Measurements from ENCODE around the gene PTPN3.

Gene PTPN3

DNA sequence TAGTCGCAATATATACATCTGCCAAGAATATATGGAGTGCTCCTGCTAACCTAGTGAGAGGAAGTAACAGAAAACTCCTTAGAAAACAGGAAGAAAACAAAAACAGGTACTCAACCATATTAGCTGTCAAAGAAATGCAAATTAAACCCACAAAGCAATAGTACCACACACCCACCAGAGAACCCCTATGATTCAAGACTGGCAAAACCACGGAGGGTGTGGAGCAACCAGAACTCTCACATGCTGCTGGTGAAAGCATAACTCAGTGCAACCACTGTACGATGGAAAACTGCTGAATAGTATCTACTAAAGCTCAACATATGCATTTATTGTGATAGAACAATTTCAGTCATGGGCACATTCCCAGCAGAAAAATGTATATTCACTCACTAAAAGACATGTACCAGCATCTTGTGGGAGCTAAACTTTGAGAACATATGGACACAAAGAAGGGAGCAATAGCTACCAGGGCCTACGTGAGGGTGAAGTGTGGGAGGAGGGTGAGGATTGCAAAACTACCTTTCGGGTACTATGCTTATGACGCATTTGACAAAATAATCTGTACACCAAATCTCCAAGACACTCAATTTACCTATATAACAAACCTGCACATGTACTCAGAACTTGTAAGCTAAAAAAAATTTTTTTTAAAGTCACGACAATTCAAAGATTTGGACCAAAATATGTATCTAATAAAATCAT lies 34.0 kb downstream of the PTPN3 start:
- WGBS, 2 experiments (ENCODE audit: insufficient coverage in 2 of 2), result 67 to 93% methylated on average over 1 to 4 of the region's 7 CpGs
- no peaks in the 10 kb centered on the region for H3K36me3 ChIP-seq (ENCODE audit: control insufficient read depth, insufficient read depth, low read length)

GRCh38 chr9:109460576-109460975 lies 37.5 kb downstream of the PTPN3 start:
- Histone ChIP-seq H3K4me1 (ENCODE audit: control insufficient read depth, insufficient read depth, low read length, poor library complexity, severe bottlenecking) (peaks cover 19% of the 10 kb centered on the region), H3K4me3 (ENCODE audit: extremely low read depth, insufficient read depth, low read length, poor library complexity, severe bottlenecking) (no peak overlapping the region), H3K9me3 (ENCODE audit: control insufficient read depth, low read length) (no peaks in the 10 kb centered on the region), H3K36me3 (ENCODE audit: control insufficient read depth, insufficient read depth, low read length) (no peaks in the 10 kb centered on the region), H3K27ac (ENCODE audit: low read depth, low read length, severe bottlenecking) (no peak overlapping the region)
- 92% methylated on average over 5 of the region's 6 CpGs for WGBS, 2 experiments (ENCODE audit: insufficient coverage in 2 of 2)

More for the DNA sequence above, 34.0 kb downstream of the PTPN3 start:
- H3K4me1 ChIP-seq (ENCODE audit: control insufficient read depth, insufficient read depth, low read length, poor library complexity, severe bottlenecking), result peaks cover 6% of the 10 kb centered on the region
- H3K27ac ChIP-seq (ENCODE audit: low read depth, low read length, severe bottlenecking), result no peak overlapping the region
- H3K9me3 ChIP-seq (ENCODE audit: control insufficient read depth, low read length), result no peaks in the 10 kb centered on the region
- H3K4me3 ChIP-seq (ENCODE audit: extremely low read depth, insufficient read depth, low read length, poor library complexity, severe bottlenecking), result no peak overlapping the region

DNA sequence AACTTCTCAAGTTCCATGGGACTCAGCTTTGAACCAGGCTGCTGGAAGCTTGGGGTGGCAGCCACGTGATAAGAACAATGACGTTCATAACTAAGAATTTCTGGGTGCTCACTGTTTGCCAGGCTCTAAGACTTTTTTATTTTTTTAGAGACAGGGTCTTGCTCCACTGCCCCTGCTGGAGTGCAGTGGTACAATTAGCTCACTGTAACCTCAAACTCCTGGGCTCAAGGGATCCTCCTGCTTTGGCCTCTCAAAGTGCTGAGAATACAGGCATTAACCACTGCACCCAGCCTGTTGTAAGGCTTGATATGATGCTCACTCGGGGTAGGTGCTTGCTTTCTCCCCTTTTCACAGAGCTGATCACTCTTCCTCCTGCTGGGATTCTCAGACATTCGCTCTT lies 38.7 kb downstream of the PTPN3 start:
- WGBS, 2 experiments (ENCODE audit: insufficient coverage in 2 of 2), result 91 to 95% methylated on average over 4 of the region's 4 CpGs
- Histone ChIP-seq H3K9me3 (ENCODE audit: control insufficient read depth, low read length) (no peaks in the 10 kb centered on the region), H3K4me1 (ENCODE audit: control insufficient read depth, insufficient read depth, low read length, poor library complexity, severe bottlenecking) (peaks cover 19% of the 10 kb centered on the region), H3K36me3 (ENCODE audit: control insufficient read depth, insufficient read depth, low read length) (no peaks in the 10 kb centered on the region), H3K4me3 (ENCODE audit: extremely low read depth, insufficient read depth, low read length, poor library complexity, severe bottlenecking) (no peak overlapping the region), H3K27ac (ENCODE audit: low read depth, low read length, severe bottlenecking) (no peak overlapping the region)

- Histone ChIP-seq H3K36me3 (ENCODE audit: control insufficient read depth, insufficient read depth, low read length) (no peaks in the 10 kb centered on the region), H3K4me3 (ENCODE audit: extremely low read depth, insufficient read depth, low read length, poor library complexity, severe bottlenecking) (no peak overlapping the region), H3K27ac (ENCODE audit: low read depth, low read length, severe bottlenecking) (no peak overlapping the region), H3K4me1 (ENCODE audit: control insufficient read depth, insufficient read depth, low read length, poor library complexity, severe bottlenecking) (peaks cover 19% of the 10 kb centered on the region), H3K9me3 (ENCODE audit: control insufficient read depth, low read length) (no peaks in the 10 kb centered on the region)
- 88 to 95% methylated on average over 6 to 7 of the region's 8 CpGs for WGBS, 2 experiments (ENCODE audit: insufficient coverage in 2 of 2)
Measured at GRCh38 chr9:109458453-109459211, 39.5 kb downstream of the PTPN3 start.

DNA sequence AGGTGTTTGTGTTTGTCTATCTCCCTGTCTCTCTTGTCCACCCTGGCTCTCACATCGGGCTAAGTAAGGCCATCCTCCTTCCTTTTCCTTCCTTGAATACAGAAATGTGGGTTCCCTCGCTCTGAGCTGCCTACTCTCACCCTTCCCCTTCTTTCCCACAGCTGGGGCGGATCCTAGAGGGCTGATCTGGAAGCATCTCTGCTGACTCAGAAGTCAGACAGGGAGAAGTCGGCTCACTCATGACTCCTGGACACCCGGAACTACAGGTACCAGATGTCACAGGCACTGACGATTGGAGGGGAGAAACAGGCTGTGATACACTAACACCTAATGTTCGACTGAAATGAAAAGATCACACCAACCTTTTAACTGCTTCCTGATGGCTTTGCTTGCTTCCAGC lies 41.3 kb downstream of the PTPN3 start:
- Histone ChIP-seq H3K4me1 (ENCODE audit: control insufficient read depth, insufficient read depth, low read length, poor library complexity, severe bottlenecking) (peaks cover 27% of the 10 kb centered on the region), H3K9me3 (ENCODE audit: control insufficient read depth, low read length) (no peaks in the 10 kb centered on the region), H3K27ac (ENCODE audit: low read depth, low read length, severe bottlenecking) (no peak overlapping the region), H3K4me3 (ENCODE audit: extremely low read depth, insufficient read depth, low read length, poor library complexity, severe bottlenecking) (no peak overlapping the region), H3K36me3 (ENCODE audit: control insufficient read depth, insufficient read depth, low read length) (no peaks in the 10 kb centered on the region)
- 88 to 93% methylated on average over 5 to 6 of the region's 7 CpGs for WGBS, 2 experiments (ENCODE audit: insufficient coverage in 2 of 2)

- Histone ChIP-seq H3K4me3 (ENCODE audit: extremely low read depth, insufficient read depth, low read length, poor library complexity, severe bottlenecking) (no peak overlapping the region), H3K4me1 (ENCODE audit: control insufficient read depth, insufficient read depth, low read length, poor library complexity, severe bottlenecking) (peaks cover 27% of the 10 kb centered on the region), H3K36me3 (ENCODE audit: control insufficient read depth, insufficient read depth, low read length) (no peaks in the 10 kb centered on the region), H3K27ac (ENCODE audit: low read depth, low read length, severe bottlenecking) (no peak overlapping the region), H3K9me3 (ENCODE audit: control insufficient read depth, low read length) (no peaks in the 10 kb centered on the region)
- WGBS, 2 experiments (ENCODE audit: insufficient coverage in 2 of 2), result 70 to 77% methylated on average over 4 to 7 of the region's 11 CpGs
Measured at GRCh38 chr9:109455861-109456260, 42.2 kb downstream of the PTPN3 start.

- Histone ChIP-seq H3K4me3 (ENCODE audit: extremely low read depth, insufficient read depth, low read length, poor library complexity, severe bottlenecking) (no peak overlapping the region), H3K36me3 (ENCODE audit: control insufficient read depth, insufficient read depth, low read length) (no peaks in the 10 kb centered on the region), H3K4me1 (ENCODE audit: control insufficient read depth, insufficient read depth, low read length, poor library complexity, severe bottlenecking) (peaks cover 23% of the 10 kb centered on the region), H3K27ac (ENCODE audit: low read depth, low read length, severe bottlenecking) (no peak overlapping the region), H3K9me3 (ENCODE audit: control insufficient read depth, low read length) (no peaks in the 10 kb centered on the region)
- 90 to 94% methylated on average over 7 of the region's 7 CpGs for WGBS, 2 experiments (ENCODE audit: insufficient coverage in 2 of 2)
Measured at GRCh38 chr9:109455391-109455790, 42.7 kb downstream of the PTPN3 start.

- no peaks in the 10 kb centered on the region for H3K36me3 ChIP-seq (ENCODE audit: control insufficient read depth, insufficient read depth, low read length)
- 73 to 84% methylated on average over 2 to 3 of the region's 5 CpGs for WGBS, 2 experiments (ENCODE audit: insufficient coverage in 2 of 2)
- peaks cover 21% of the 10 kb centered on the region for H3K4me1 ChIP-seq (ENCODE audit: control insufficient read depth, insufficient read depth, low read length, poor library complexity, severe bottlenecking)
- H3K27ac ChIP-seq (ENCODE audit: low read depth, low read length, severe bottlenecking), result no peak overlapping the region
- H3K4me3 ChIP-seq (ENCODE audit: extremely low read depth, insufficient read depth, low read length, poor library complexity, severe bottlenecking), result no peak overlapping the region
- no peaks in the 10 kb centered on the region for H3K9me3 ChIP-seq (ENCODE audit: control insufficient read depth, low read length)
Measured at GRCh38 chr9:109454601-109455155, 43.4 kb downstream of the PTPN3 start.

DNA sequence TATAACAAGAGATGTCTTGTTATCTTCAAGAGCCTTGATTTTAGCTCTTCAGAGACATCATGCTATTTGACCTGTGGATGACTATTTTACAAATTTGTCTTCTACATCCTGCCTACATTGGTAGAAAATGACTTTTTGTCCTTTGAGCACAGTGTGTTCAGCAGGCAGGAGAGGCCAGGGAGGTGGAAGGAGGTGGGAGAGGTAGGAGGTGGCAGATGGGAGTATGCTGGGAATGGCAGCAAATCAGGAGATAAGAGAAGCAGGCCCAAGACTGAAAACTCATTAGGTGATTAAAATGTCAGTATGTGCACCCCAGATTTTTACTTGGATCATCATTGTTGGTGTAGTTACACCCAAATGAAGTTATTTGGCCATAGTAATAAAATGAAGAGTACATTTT lies 44.1 kb downstream of the PTPN3 start:
- Histone ChIP-seq H3K9me3 (ENCODE audit: control insufficient read depth, low read length) (no peaks in the 10 kb centered on the region), H3K4me3 (ENCODE audit: extremely low read depth, insufficient read depth, low read length, poor library complexity, severe bottlenecking) (no peak overlapping the region), H3K27ac (ENCODE audit: low read depth, low read length, severe bottlenecking) (no peak overlapping the region), H3K4me1 (ENCODE audit: control insufficient read depth, insufficient read depth, low read length, poor library complexity, severe bottlenecking) (peaks cover 21% of the 10 kb centered on the region), H3K36me3 (ENCODE audit: control insufficient read depth, insufficient read depth, low read length) (no peaks in the 10 kb centered on the region)

DNA sequence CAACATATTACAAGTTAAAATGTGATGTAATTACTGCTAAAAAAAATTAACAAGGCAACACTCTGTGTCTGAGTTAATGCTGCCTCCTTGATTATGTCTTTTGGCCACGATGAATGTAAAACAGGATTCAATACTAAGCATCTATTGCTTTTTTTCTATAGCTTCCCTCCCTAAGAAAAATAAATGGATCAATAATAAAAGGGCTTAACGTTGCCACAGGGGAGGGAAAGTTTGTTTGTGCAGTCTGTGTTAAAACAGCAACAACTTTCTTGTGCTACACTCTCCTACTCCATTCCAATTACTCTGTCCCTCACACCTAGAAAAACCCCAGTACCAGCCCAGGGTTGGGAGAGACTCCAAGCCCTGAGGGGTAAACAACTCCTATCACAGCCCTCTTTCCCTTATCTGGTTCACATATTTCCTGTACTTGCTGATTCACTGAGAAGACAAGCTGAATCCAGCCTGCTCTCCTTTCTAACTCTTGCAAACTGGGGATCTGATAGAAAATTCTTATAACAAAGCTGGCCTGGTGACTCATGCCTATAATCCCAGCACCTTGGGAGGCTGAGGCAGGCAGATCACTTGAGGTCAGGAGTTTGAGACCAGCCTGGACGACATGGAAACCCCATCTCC lies 44.8 kb downstream of the PTPN3 start:
- 60% methylated on average over 1 of the region's 3 CpGs; no CpG with 5 or more reads in 1 of the 2 experiments for WGBS, 2 experiments (ENCODE audit: insufficient coverage in 2 of 2)
- Histone ChIP-seq H3K27ac (ENCODE audit: low read depth, low read length, severe bottlenecking) (peak overlapping the region; percentile 85), H3K9me3 (ENCODE audit: control insufficient read depth, low read length) (no peaks in the 10 kb centered on the region), H3K4me3 (ENCODE audit: extremely low read depth, insufficient read depth, low read length, poor library complexity, severe bottlenecking) (no peak overlapping the region), H3K4me1 (ENCODE audit: control insufficient read depth, insufficient read depth, low read length, poor library complexity, severe bottlenecking) (peaks cover 19% of the 10 kb centered on the region), H3K36me3 (ENCODE audit: control insufficient read depth, insufficient read depth, low read length) (no peaks in the 10 kb centered on the region)

All from mesodermal cell (in vitro differentiated cells).